ENCODE results near the gene TCAIM. TPM values are rescaled to one million over a fixed set of nuclear protein-coding genes. Genes with fewer than 3 reads are reported as not detected.

Gene TCAIM
- total and polyA plus RNA-seq, 2 of the 4 experiments (the other 2 are of a cell fraction) = 11.0 to 21.5 TPM

DNA sequence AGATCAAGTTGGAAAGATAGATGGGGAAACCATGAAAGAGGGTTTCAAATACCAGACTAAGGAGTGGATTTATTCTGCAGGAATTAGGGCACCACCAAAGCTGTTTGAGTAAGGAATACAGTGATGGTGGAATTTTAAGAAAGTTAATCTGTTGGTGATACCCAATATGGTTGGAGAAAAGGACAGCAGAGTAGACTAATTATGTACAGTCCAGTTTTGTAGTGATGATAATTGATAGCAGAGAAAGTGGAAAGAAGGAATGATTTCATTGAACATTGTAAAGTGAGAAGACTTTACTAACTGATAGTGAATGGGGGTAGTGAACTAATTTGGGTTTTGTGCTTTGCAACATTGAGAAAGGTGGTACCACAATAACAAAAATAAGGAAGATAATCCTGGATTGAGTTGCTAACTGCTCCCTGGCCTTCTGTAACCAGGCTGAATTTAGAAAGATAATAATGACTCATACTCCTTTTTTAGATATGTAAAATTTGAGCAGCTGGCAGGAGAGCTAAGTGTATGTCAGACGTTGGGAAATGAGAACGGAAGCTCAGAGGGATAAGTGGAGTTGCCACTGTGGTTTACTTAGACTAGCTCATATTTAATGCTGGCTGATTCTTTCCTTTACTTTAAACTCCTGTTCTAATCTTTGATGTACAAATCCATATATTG lies 16.9 kb downstream of the TCAIM start:
- peaks cover 5% of the 10 kb centered on the region; the same call in 1 of the 2 replicates for H3K36me3 ChIP-seq (ENCODE audit: control insufficient read depth, insufficient read depth, low read length)
- H3K14ac ChIP-seq (replicated peaks; ENCODE audit: low read depth, low read length) = no peak overlapping the region
- ATAC-seq (ENCODE audit: low read depth) (peak; percentile 95), DNase-seq (peak; percentile 91)
- H3K4me1 ChIP-seq (ENCODE audit: control insufficient read depth, insufficient read depth, low read length) = peaks cover 3% of the 10 kb centered on the region
- dilution Hi-C loops (cut with HindIII; ENCODE audit: low sequenced_read_pairs, unreplicated experiment) = no loop called here
- no peak overlapping the region for H3K4ac ChIP-seq (ENCODE audit: low read depth, low read length)
- no peaks in the 10 kb centered on the region for H3K9me3 ChIP-seq (ENCODE audit: control insufficient read depth, insufficient read depth, low read length)
- H3K9me1 ChIP-seq (ENCODE audit: insufficient read depth, low read length) = 0 out of 2 replicates have a peak, but pooled peaks cover 2% of the 10 kb centered on the region
- intact Hi-C loops (cut with micrococcal nuclease) = no loop called here
- H4K8ac ChIP-seq (ENCODE audit: low read depth in 2 of 2, low read length in 2 of 2) = no peak overlapping the region
- no peak overlapping the region for H3K9ac ChIP-seq (ENCODE audit: low read depth, low read length)
- peak overlapping the region; percentile 74; the same call in 1 of the 2 replicates for H3K4me2 ChIP-seq (ENCODE audit: low read depth, low read length)
- in situ Hi-C loops (cut with MboI; ENCODE audit: low sequenced_read_pairs) = no loop called here
- BruUV-seq (replicated peaks) = no TSS peak
- no peak overlapping the region for H3K4me3 ChIP-seq (ENCODE audit: insufficient read depth, low read depth, low read length)
- H3K27ac ChIP-seq (ENCODE audit: insufficient read depth, low read length) = no peak overlapping the region
- no peak overlapping the region for H3K18ac ChIP-seq (ENCODE audit: low read depth, low read length)
- WGBS, 2 experiments (ENCODE audit: extremely low coverage in 2 of 2, insufficient read length in 1 of 2) = no CpG with 5 or more reads among the region's 2 CpGs
- H3K79me1 ChIP-seq (ENCODE audit: low read depth in 1 of 2, low read length in 2 of 2) = peaks cover 17 to 18% of the 10 kb centered on the region in 2 experiments
- H2BK5ac ChIP-seq (ENCODE audit: low read depth, low read length, poor library complexity, severe bottlenecking) = peak overlapping the region; percentile 55
- no peak overlapping the region for H4K5ac ChIP-seq (ENCODE audit: low read depth, low read length)
- H3K23ac ChIP-seq (ENCODE audit: low read depth, low read length) = no peak overlapping the region
- no peak overlapping the region for H2BK15ac ChIP-seq (ENCODE audit: low read depth, low read length)
- no peak for TF ChIP-seq CHD1 (IDR thresholded peaks at IDR 0.05; ENCODE audit: low read depth, low read length)
- peak; percentile 69; the same call in 1 of the 2 replicates for TF ChIP-seq FOS (IDR thresholded peaks at IDR 0.05; ENCODE audit: low read depth, low read length)
- no peak for TF ChIP-seq MAZ (IDR thresholded peaks at IDR 0.05; ENCODE audit: borderline replicate concordance, low read depth, low read length)
- peak; percentile 83 for TF ChIP-seq CEBPB (IDR thresholded peaks at IDR 0.05; ENCODE audit: low read depth, low read length)
- TF ChIP-seq, protein P1, sequence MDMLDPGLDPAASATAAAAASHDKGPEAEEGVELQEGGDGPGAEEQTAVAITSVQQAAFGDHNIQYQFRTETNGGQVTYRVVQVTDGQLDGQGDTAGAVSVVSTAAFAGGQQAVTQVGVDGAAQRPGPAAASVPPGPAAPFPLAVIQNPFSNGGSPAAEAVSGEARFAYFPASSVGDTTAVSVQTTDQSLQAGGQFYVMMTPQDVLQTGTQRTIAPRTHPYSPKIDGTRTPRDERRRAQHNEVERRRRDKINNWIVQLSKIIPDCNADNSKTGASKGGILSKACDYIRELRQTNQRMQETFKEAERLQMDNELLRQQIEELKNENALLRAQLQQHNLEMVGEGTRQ (IDR thresholded peaks at IDR 0.05; ENCODE audit: low read depth, low read length) = no peak
- no peak for TF ChIP-seq BHLHE40 (IDR thresholded peaks at IDR 0.05; ENCODE audit: low read depth, low read length)
- TF ChIP-seq POLR2A (IDR thresholded peaks at IDR 0.05; ENCODE audit: low read depth, low read length) = no peak
- H3K27me3 ChIP-seq (ENCODE audit: control insufficient read depth, insufficient read depth, low read length) = no peaks in the 10 kb centered on the region
- no peak overlapping the region for H2BK120ac ChIP-seq (ENCODE audit: low read depth, low read length)
- H2AK5ac ChIP-seq (ENCODE audit: low read depth, low read length) = no peak overlapping the region
- H2BK20ac ChIP-seq (ENCODE audit: low read depth, low read length) = no peak overlapping the region; the same call in 1 of the 2 replicates
- no peak overlapping the region for H2AK9ac ChIP-seq (replicated peaks; ENCODE audit: low read depth, low read length, poor library complexity)
- H4K91ac ChIP-seq (ENCODE audit: insufficient read depth, low read depth, low read length) = no peak overlapping the region
- H2AFZ ChIP-seq (replicated peaks; ENCODE audit: low read length, poor library complexity) = no peak overlapping the region
- H4K20me1 ChIP-seq (ENCODE audit: insufficient read depth, low read length) = no peaks in the 10 kb centered on the region; the same call in 1 of the 2 replicates
- no peak overlapping the region for H3K56ac ChIP-seq (ENCODE audit: extremely low read depth, insufficient read depth, low read length)
- CTCF ChIA-PET = interaction anchor here (0.7 kb wide), 1 partner anchor 10 kb away, joined by 3 read pairs; no protein-coding TSS in a partner anchor
- POLR2A ChIA-PET (ENCODE audit: unreplicated experiment) = interaction anchor here (0.6 kb wide), 1 partner anchor 732 kb away, joined by 3 read pairs; no protein-coding TSS in a partner anchor
